Thyroid gland (tissue), 4 donors: ENCODE measurements around the gene ACSF3. TPM values are rescaled to one million over a fixed set of nuclear protein-coding genes. Genes with fewer than 3 reads are reported as not detected.
A peak's percentile ranks its signal among the peaks of the same experiment; 100 is the strongest.

Source experiments
- DNase-seq, 2 donors: peaks; one replicate each; pipeline ENCODE4 v3.0.0-alpha.2; 2019
- H3K27ac ChIP-seq, 3 donors: fragments of 200-600 bp; sonication (generic); 1 replicate in 2 of 3; 2 replicates in 1 of 3; pipeline ENCODE4 v1.5.1; 2016 to 2019; ENCODE audit warnings: mild to moderate bottlenecking in 1 of 3, moderate library complexity in 1 of 3
- H3K27me3 ChIP-seq: fragments of 200-600 bp; sonication (generic); one replicate; pipeline ENCODE4 v1.5.1; 2019
- H3K36me3 ChIP-seq, 2 donors: fragments of 200-600 bp; sonication (generic); one replicate each; pipeline ENCODE4 v1.5.1; 2016 to 2019
- H3K4me1 ChIP-seq, 2 donors: fragments of 200-600 bp; sonication (generic); one replicate each; pipeline ENCODE4 v1.5.1; 2017 to 2019
- H3K4me3 ChIP-seq, 3 donors: fragments of 200-600 bp; sonication (generic); replicated peaks in 1 of 3; 1 replicate in 2 of 3; 2 replicates in 1 of 3; pipeline ENCODE4 v1.5.1; 2016; ENCODE audit warnings: mild to moderate bottlenecking in 1 of 3
- H3K9me3 ChIP-seq: fragments of 200-600 bp; sonication (generic); one replicate; pipeline ENCODE4 v1.5.1; 2017
- CTCF ChIP-seq, 6 experiments: fragments of 200-600 bp in 3 of 6; fragments of 450-650 bp in 3 of 6; sonication (generic) in 3 of 6; IDR thresholded peaks; one replicate each; pipeline ENCODE4 v1.5.1; 2016 to 2019; ENCODE audit warnings: antibody characterized with exemption in 6 of 6, mild to moderate bottlenecking in 2 of 6, inconsistent platforms in 1 of 6, moderate library complexity in 1 of 6
- POLR2A ChIP-seq, 2 donors: fragments of 450-650 bp; IDR thresholded peaks; one replicate each; pipeline ENCODE4 v1.6.1; 2017; ENCODE audit warnings: antibody characterized with exemption in 2 of 2, mild to moderate bottlenecking in 2 of 2, moderate library complexity in 1 of 2
- WGBS, 2 donors: methylation state at CpG; one replicate each; pipeline ENCODE4 v1.1.5; 2017; 5-methylcytosine and 5-hydroxymethylcytosine counted together
- intact Hi-C: fragments of 100-400 bp; cut with DNase I; formaldehyde crosslinking; loops from one replicate; pipeline ENCODE4 v1.15.1; 2023
- total RNA-seq, 4 donors: library from RNA; depleted of rRNA; stranded (reverse); fragments of >200 nt; gene quantifications; one replicate each; pipeline ENCODE4 v1.2.3, GENCODE V29; 2016

The ACSF3 gene
- total RNA-seq, 4 donors from 2014 or later, result 30.1 to 51.2 (median 33.4) TPM

- Histone ChIP-seq H3K4me3 (no peak overlapping the region), H3K4me1 (peaks cover 24 to 28% of the 10 kb centered on the region in 2 donors), H3K36me3 (peaks cover 25 to 27% of the 10 kb centered on the region in 2 donors), H3K9me3 (no peaks in the 10 kb centered on the region), H3K27ac (peak overlapping the region in 1 of 3 donors; percentile 38), H3K27me3 (no peaks in the 10 kb centered on the region)
- WGBS, 2 donors, result 83 to 92% methylated on average over 19 to 26 of the region's 26 CpGs
- TF ChIP-seq CTCF (IDR thresholded peaks at IDR 0.05) (no peak), POLR2A (IDR thresholded peaks at IDR 0.05) (no peak)
- intact Hi-C loops, result loop anchor here (10.0 kb wide), 1 partner anchor 284 kb away; the partner anchor contains the start of gene APRT
- DNase-seq, result no peak
Measured at GRCh38 chr16:89098767-89099430, 5.2 kb downstream of the ACSF3 start.

- Histone ChIP-seq H3K4me1 (peaks cover 17 to 22% of the 10 kb centered on the region in 2 donors), H3K4me3 (no peak overlapping the region), H3K36me3 (peaks cover 27 to 37% of the 10 kb centered on the region in 2 donors), H3K27ac (no peak overlapping the region), H3K9me3 (no peaks in the 10 kb centered on the region), H3K27me3 (no peaks in the 10 kb centered on the region)
- 71 to 74% methylated on average over 11 of the region's 11 CpGs for WGBS, 2 donors
- intact Hi-C loops, result loop anchor here (10.0 kb wide), 1 partner anchor 285 kb away; the partner anchor contains the start of gene APRT
- no peak for DNase-seq
- no peak for TF ChIP-seq CTCF (IDR thresholded peaks at IDR 0.05)
- no peak for TF ChIP-seq POLR2A (IDR thresholded peaks at IDR 0.05)
Measured at GRCh38 chr16:89099905-89100304, 6.3 kb downstream of the ACSF3 start.

- TF ChIP-seq POLR2A (IDR thresholded peaks at IDR 0.05), result no peak
- TF ChIP-seq CTCF (IDR thresholded peaks at IDR 0.05), result no peak
- Histone ChIP-seq H3K9me3 (no peaks in the 10 kb centered on the region), H3K36me3 (peaks cover 30 to 42% of the 10 kb centered on the region in 2 donors), H3K27ac (no peak overlapping the region), H3K4me1 (peaks cover 13 to 15% of the 10 kb centered on the region in 2 donors), H3K4me3 (no peak overlapping the region), H3K27me3 (no peaks in the 10 kb centered on the region)
- intact Hi-C loops, result no loop called here
- 86 to 87% methylated on average over 22 to 34 of the region's 42 CpGs for WGBS, 2 donors
- DNase-seq, result no peak
Measured at GRCh38 chr16:89100601-89101302, 7.1 kb downstream of the ACSF3 start.

- DNase-seq, result no peak
- no peaks in the 10 kb centered on the region for H3K9me3 ChIP-seq
- peaks cover 13 to 15% of the 10 kb centered on the region in 2 donors for H3K4me1 ChIP-seq
- intact Hi-C loops, result no loop called here
- no peak for TF ChIP-seq CTCF (IDR thresholded peaks at IDR 0.05)
- TF ChIP-seq POLR2A (IDR thresholded peaks at IDR 0.05), result no peak
- WGBS, 2 donors, result 86 to 92% methylated on average over 24 to 27 of the region's 37 CpGs
- H3K27me3 ChIP-seq, result no peaks in the 10 kb centered on the region
- H3K36me3 ChIP-seq, result peaks cover 30 to 42% of the 10 kb centered on the region in 2 donors
- no peak overlapping the region for H3K4me3 ChIP-seq
- H3K27ac ChIP-seq, result no peak overlapping the region
Measured at GRCh38 chr16:89101303-89102040, 7.8 kb downstream of the ACSF3 start.
